ENCODE measurements around the gene MRPS34. TPM values are rescaled to one million over a fixed set of nuclear protein-coding genes. Genes with fewer than 3 reads are reported as not detected.

MRPS34 gene
- total and polyA plus RNA-seq, 9 of the 15 experiments (the other 6 are each of a cell fraction or from before 2014, with no cell fraction given) = 5.2 to 334 (median 92.8) TPM

- TF ChIP-seq ARID4B (CRISPR knock-in tag; IDR thresholded peaks at IDR 0.05) = 0 out of 2 replicates have a peak, but pooled peaks have one; percentile 6
- TF ChIP-seq NR4A1 (CRISPR knock-in tag; IDR thresholded peaks at IDR 0.05) = no peak
- TF ChIP-seq NR4A1 (tag; IDR thresholded peaks at IDR 0.05) = no peak
- TF ChIP-seq TRIM25 (IDR thresholded peaks at IDR 0.05; ENCODE audit: borderline replicate concordance) = no peak
- peak; percentile 50 for TF ChIP-seq FIP1L1 (IDR thresholded peaks at IDR 0.05; ENCODE audit: low read depth, low read length, poor library complexity, severe bottlenecking)
- TF ChIP-seq RBM25 (IDR thresholded peaks at IDR 0.05; ENCODE audit: low read depth, low read length, severe bottlenecking) = no peak
- TF ChIP-seq NCOR1 (IDR thresholded peaks at IDR 0.05) = 0 out of 2 replicates have a peak, but pooled peaks have one; percentile 9
- TF ChIP-seq SPI1 (IDR thresholded peaks at IDR 0.05; ENCODE audit: borderline replicate concordance, low read depth, low read length) = no peak
These were observed 3.3 kb downstream of the MRPS34 start (continued) for GRCh38 chr16:1769402-1770300.
